B cell (primary cell): Measurements from ENCODE around the gene ADAP1. TPM values are rescaled to one million over a fixed set of nuclear protein-coding genes. Genes with fewer than 3 reads are reported as not detected.

ENCODE experiments used
- ATAC-seq: fragments of 200-7000 bp; cut with Tn5 transposase; one replicate; pipeline ENCODE4 v1.10.0; 2021; ENCODE audit warnings: low read depth, mild to moderate bottlenecking, moderate number of reproducible peaks, moderate library complexity
- CTCF ChIA-PET: fragments of 350-600 bp; sonication (Branson Sonifier 250); formaldehyde crosslinking; loops from one replicate; lab custom pipeline; 2021; ENCODE audit warnings: antibody characterized with exemption, inconsistent platforms; lab: Charles Lee
- POLR2A ChIA-PET: fragments of 350-600 bp; sonication (Branson Sonifier 250); formaldehyde crosslinking; loops from one replicate; lab custom pipeline; 2021; ENCODE audit warnings: antibody characterized with exemption; lab: Charles Lee
- DNase-seq: peaks from one replicate; pipeline ENCODE4 v3.0.0; 2013
- H2AFZ ChIP-seq: 2 replicates; pipeline ENCODE4 v1.6.1; 2012; ENCODE audit warnings: mild to moderate bottlenecking, low read depth, low read length; ENCODE audit not compliant: insufficient read depth, poor library complexity, severe bottlenecking
- H3K27ac ChIP-seq, 2 donors: 1 replicate in 1 of 2; 2 replicates in 1 of 2; pipeline ENCODE4 v1.5.1; 2012 to 2013; ENCODE audit warnings: low read length in 2 of 2, mild to moderate bottlenecking in 2 of 2, moderate library complexity in 1 of 2
- H3K27me3 ChIP-seq, 4 experiments: fragments of 200-600 bp in 1 of 4; sonication (generic) in 1 of 4; replicated peaks in 1 of 4; 1 replicate in 2 of 4; 2 replicates in 2 of 4; pipeline versions ENCODE4 v1.6.1 to v1.7.0; 2013 to 2016; ENCODE audit warnings: low read length in 3 of 4, mild to moderate bottlenecking in 2 of 4, mixed read lengths in 1 of 4, moderate library complexity in 1 of 4; ENCODE audit not compliant: insufficient read depth in 4 of 4, control insufficient read depth in 3 of 4; ENCODE audit errors: control extremely low read depth in 1 of 4
- H3K36me3 ChIP-seq, 2 experiments: replicated peaks in 1 of 2; 1 replicate in 1 of 2; 2 replicates in 1 of 2; pipeline versions ENCODE4 v1.6.1 to v1.7.1; 2013; ENCODE audit warnings: low read length in 1 of 2; ENCODE audit not compliant: insufficient read depth in 2 of 2, control insufficient read depth in 1 of 2; ENCODE audit errors: control extremely low read depth in 1 of 2, extremely low read depth in 1 of 2
- H3K4me1 ChIP-seq, 2 donors: fragments of 200-600 bp in 1 of 2; sonication (generic) in 1 of 2; 1 replicate in 1 of 2; 2 replicates in 1 of 2; pipeline versions ENCODE4 v1.5.1 to v1.6.1; 2013 to 2017; ENCODE audit warnings: low read length in 2 of 2; ENCODE audit not compliant: control insufficient read depth in 2 of 2, insufficient read depth in 2 of 2
- H3K4me2 ChIP-seq: replicated peaks from 2 replicates; pipeline ENCODE3; 2012; ENCODE audit warnings: mild to moderate bottlenecking, low read depth, low read length; ENCODE audit not compliant: poor library complexity, severe bottlenecking
- H3K4me3 ChIP-seq, 5 experiments: fragments of 200-600 bp in 1 of 5; sonication (generic) in 1 of 5; 1 replicate in 3 of 5; 2 replicates in 2 of 5; pipeline versions ENCODE4 v1.5.1 to v1.7.0; 2011 to 2016; ENCODE audit warnings: low read length in 4 of 5, mild to moderate bottlenecking in 4 of 5, low read depth in 2 of 5, control low read depth in 1 of 5, moderate library complexity in 1 of 5; ENCODE audit not compliant: insufficient read depth in 1 of 5; ENCODE audit errors: control extremely low read depth in 1 of 5, extremely low read depth in 1 of 5
- H3K79me2 ChIP-seq: fragments of 200-600 bp; sonication (generic); one replicate; pipeline ENCODE4 v1.6.0; 2016; ENCODE audit warnings: low read length; ENCODE audit not compliant: control insufficient read depth, insufficient read depth
- H3K9ac ChIP-seq: fragments of 200-600 bp; sonication (generic); 2 replicates; pipeline ENCODE4 v1.6.1; 2017; ENCODE audit warnings: mild to moderate bottlenecking, low read length, moderate library complexity
- H3K9me3 ChIP-seq, 3 donors: one replicate each; pipeline versions ENCODE4 v1.6.1 to v1.7.1; 2013; ENCODE audit warnings: low read length in 2 of 3; ENCODE audit not compliant: control insufficient read depth in 2 of 3, insufficient read depth in 1 of 3; ENCODE audit errors: control extremely low read depth in 1 of 3
- H4K20me1 ChIP-seq: 2 replicates; pipeline ENCODE4 v1.6.0; 2012; ENCODE audit warnings: mild to moderate bottlenecking, low read length; ENCODE audit not compliant: insufficient read depth, control insufficient read depth, poor library complexity, severe bottlenecking
- H3K27ac Mint-ChIP-seq: one replicate; pipeline ENCODE4 v1.8.0; 2021; ENCODE audit warnings: mixed read lengths
- H3K27me3 Mint-ChIP-seq: one replicate; pipeline ENCODE4 v1.8.0; 2021; ENCODE audit warnings: mixed read lengths
- H3K4me1 Mint-ChIP-seq: one replicate; pipeline ENCODE4 v1.8.0; 2021; ENCODE audit warnings: mixed read lengths
- H3K4me3 Mint-ChIP-seq: one replicate; pipeline ENCODE4 v1.8.0; 2021; ENCODE audit warnings: mixed read lengths
- H3K9me3 Mint-ChIP-seq: one replicate; pipeline ENCODE4 v1.8.0; 2022; ENCODE audit warnings: mixed read lengths; ENCODE audit not compliant: insufficient read depth
- EZH2 ChIP-seq: IDR thresholded peaks from 2 replicates; pipeline ENCODE4 v1.6.1; 2012; ENCODE audit warnings: borderline replicate concordance, low read depth, mild to moderate bottlenecking, moderate library complexity, low read length; ENCODE audit not compliant: insufficient read depth, poor library complexity, severe bottlenecking
- WGBS: methylation state at CpG from one replicate; pipeline ENCODE4 v1.1.5; 2013; ENCODE audit warnings: missing lambda C conversion rate; ENCODE audit not compliant: insufficient coverage; 5-methylcytosine and 5-hydroxymethylcytosine counted together
- intact Hi-C: fragments of 100-400 bp; cut with micrococcal nuclease; formaldehyde crosslinking; loops from one replicate; pipeline ENCODE4 v1.10.0; 2022
- polyA plus RNA-seq: library from polyadenylated mRNA; depleted of rRNA; stranded (reverse); fragments of >200 nt; gene quantifications from 2 replicates; pipeline ENCODE4 v1.2.3, GENCODE V29; 2012
- total RNA-seq, 2 donors: library from RNA; stranded (reverse); fragments of 120-200 nt in 1 of 2; gene quantifications; 1 replicate in 1 of 2; 2 replicates in 1 of 2; pipeline versions ENCODE4 v1.2.3 to v1.2.4, GENCODE V29; 2013 to 2022
- TF ChIP-seq, protein P1 (sequence below): fragments of 200-600 bp; IDR thresholded peaks from one replicate; pipeline ENCODE4 v1.8.0; 2022; ENCODE audit warnings: antibody characterized with exemption, mild to moderate bottlenecking

ADAP1 gene
- total and polyA plus RNA-seq, 2 donors (not counting 1 experiment from before 2014, with no cell fraction given), result 10.8 to 12.9 TPM

- no peak overlapping the region for H3K27ac Mint-ChIP-seq
- CTCF ChIA-PET, result interaction anchor here (0.8 to 0.9 kb wide), 2 partner anchors 13 to 14 kb away, joined by 3 to 4 read pairs; no protein-coding TSS in a partner anchor
- 95% methylated on average over 12 of the region's 16 CpGs for WGBS
Measured at GRCh38 chr7:859359-860030, 95.0 kb downstream of the ADAP1 start.

DNA sequence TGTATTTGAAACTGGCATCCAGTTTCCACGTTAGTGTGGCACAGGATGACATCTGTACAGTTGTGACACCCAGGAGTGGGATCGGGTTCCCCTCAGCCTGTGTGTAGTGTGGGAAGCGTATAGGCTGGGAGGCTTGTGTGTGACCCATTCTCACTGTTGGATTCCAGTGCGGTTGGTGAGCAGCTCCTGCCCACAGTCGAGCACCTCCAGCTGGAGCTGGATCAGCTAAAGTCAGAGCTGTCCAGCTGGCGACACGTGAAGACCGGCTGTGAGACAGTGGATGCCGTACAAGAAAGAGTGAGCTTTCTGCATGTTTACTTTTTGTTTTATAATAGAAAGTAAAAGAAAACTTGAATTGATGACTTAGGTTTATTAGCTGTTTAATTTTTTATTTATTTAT lies 96.8 kb downstream of the ADAP1 start:
- Histone ChIP-seq H3K4me2 (no peak overlapping the region), H3K27ac (no peak overlapping the region), H3K4me3 (no peak overlapping the region), H3K27me3 (no peaks in the 10 kb centered on the region), H3K9me3 (no peaks in the 10 kb centered on the region), H2AFZ (no peak overlapping the region), H3K36me3 (peaks cover 0 to 92% of the 10 kb centered on the region in 2 experiments), H3K4me1 (no peaks in the 10 kb centered on the region), H3K79me2 (no peaks in the 10 kb centered on the region), H4K20me1 (no peaks in the 10 kb centered on the region), H3K9ac (no peak overlapping the region)
- no peaks in the 10 kb centered on the region for H3K9me3 Mint-ChIP-seq
- ATAC-seq (no peak), DNase-seq (no peak)
- H3K27me3 Mint-ChIP-seq, result no peaks in the 10 kb centered on the region
- ChIA-PET POLR2A (no interaction called here), CTCF (interaction anchor here (0.9 to 1.2 kb wide), 2 partner anchors 15 to 41 kb away, joined by 3 to 4 read pairs; no protein-coding TSS in a partner anchor)
- TF ChIP-seq, protein P1, sequence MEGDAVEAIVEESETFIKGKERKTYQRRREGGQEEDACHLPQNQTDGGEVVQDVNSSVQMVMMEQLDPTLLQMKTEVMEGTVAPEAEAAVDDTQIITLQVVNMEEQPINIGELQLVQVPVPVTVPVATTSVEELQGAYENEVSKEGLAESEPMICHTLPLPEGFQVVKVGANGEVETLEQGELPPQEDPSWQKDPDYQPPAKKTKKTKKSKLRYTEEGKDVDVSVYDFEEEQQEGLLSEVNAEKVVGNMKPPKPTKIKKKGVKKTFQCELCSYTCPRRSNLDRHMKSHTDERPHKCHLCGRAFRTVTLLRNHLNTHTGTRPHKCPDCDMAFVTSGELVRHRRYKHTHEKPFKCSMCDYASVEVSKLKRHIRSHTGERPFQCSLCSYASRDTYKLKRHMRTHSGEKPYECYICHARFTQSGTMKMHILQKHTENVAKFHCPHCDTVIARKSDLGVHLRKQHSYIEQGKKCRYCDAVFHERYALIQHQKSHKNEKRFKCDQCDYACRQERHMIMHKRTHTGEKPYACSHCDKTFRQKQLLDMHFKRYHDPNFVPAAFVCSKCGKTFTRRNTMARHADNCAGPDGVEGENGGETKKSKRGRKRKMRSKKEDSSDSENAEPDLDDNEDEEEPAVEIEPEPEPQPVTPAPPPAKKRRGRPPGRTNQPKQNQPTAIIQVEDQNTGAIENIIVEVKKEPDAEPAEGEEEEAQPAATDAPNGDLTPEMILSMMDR, result no peak
- no peak for TF ChIP-seq EZH2
- WGBS, result 97% methylated on average over 9 of the region's 9 CpGs
- no peak overlapping the region for H3K27ac Mint-ChIP-seq
- intact Hi-C loops, result no loop called here
- no peak overlapping the region for H3K4me3 Mint-ChIP-seq
- H3K4me1 Mint-ChIP-seq, result no peaks in the 10 kb centered on the region

More at GRCh38 chr7:859359-860030, 95.0 kb downstream of the ADAP1 start:
- H3K4me3 ChIP-seq, result no peak overlapping the region
- ATAC-seq (no peak), DNase-seq (no peak)
- no peak overlapping the region for H2AFZ ChIP-seq
- intact Hi-C loops, result no loop called here
- no peaks in the 10 kb centered on the region for H3K4me1 Mint-ChIP-seq
- no peaks in the 10 kb centered on the region for H3K9me3 Mint-ChIP-seq
- H4K20me1 ChIP-seq, result no peaks in the 10 kb centered on the region
- H3K4me3 Mint-ChIP-seq, result no peak overlapping the region
- TF ChIP-seq EZH2, result no peak
- TF ChIP-seq, protein P1, result no peak
- no peak overlapping the region for H3K9ac ChIP-seq
- H3K36me3 ChIP-seq, result peaks cover 0 to 78% of the 10 kb centered on the region in 2 experiments
- H3K27me3 ChIP-seq, result no peaks in the 10 kb centered on the region
- H3K79me2 ChIP-seq, result no peaks in the 10 kb centered on the region
- H3K27me3 Mint-ChIP-seq, result no peaks in the 10 kb centered on the region
- H3K4me2 ChIP-seq, result no peak overlapping the region
- no peaks in the 10 kb centered on the region for H3K4me1 ChIP-seq
- no peaks in the 10 kb centered on the region for H3K9me3 ChIP-seq
- no peak overlapping the region for H3K27ac ChIP-seq
- POLR2A ChIA-PET, result no interaction called here
